Cortex of kidney (tissue), 1 donor: ENCODE measurements around the gene PYGB.
"Not testable (repeated sequence)": the region's sequence is repeated elsewhere in the genome, so short reads cannot be mapped to it uniquely, and the experiment has no call there.

Source experiments
- DNase-seq: peaks from one replicate; lab custom pipeline; 2025; lab: John Stamatoyannopoulos, UW

PYGB gene

DNA sequence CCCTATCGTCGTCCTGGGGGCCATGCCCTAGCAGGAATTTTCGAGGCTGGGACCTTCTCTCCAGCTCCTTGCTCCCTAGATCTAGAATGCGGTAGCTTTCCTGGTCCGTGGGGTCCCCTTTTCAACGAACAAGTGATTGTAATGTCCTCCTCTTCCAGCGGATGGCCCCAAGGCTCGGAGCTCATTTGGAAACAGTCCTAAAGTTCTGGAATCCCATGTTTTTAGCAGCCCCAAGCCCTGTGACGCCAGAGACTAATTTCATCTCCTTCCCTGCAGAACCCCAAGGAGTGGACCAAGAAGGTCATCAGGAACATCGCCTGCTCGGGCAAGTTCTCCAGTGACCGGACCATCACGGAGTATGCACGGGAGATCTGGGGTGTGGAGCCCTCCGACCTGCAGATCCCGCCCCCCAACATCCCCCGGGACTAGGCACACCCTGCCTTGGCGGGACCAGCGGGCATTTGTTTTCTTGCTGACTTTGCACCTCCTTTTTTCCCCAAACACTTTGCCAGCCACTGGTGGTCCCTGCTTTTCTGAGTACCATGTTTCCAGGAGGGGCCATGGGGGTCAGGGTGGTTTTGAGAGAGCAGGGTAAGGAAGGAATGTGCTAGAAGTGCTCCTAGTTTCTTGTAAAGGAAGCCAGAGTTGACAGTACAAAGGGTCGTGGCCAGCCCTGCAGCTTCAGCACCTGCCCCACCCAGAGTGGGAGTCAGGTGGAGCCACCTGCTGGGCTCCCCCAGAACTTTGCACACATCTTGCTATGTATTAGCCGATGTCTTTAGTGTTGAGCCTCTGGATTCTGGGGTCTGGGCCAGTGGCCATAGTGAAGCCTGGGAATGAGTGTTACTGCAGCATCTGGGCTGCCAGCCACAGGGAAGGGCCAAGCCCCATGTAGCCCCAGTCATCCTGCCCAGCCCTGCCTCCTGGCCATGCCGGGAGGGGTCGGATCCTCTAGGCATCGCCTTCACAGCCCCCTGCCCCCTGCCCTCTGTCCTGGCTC, 48.5 kb downstream of the PYGB start:
- no peak for DNase-seq

DNA sequence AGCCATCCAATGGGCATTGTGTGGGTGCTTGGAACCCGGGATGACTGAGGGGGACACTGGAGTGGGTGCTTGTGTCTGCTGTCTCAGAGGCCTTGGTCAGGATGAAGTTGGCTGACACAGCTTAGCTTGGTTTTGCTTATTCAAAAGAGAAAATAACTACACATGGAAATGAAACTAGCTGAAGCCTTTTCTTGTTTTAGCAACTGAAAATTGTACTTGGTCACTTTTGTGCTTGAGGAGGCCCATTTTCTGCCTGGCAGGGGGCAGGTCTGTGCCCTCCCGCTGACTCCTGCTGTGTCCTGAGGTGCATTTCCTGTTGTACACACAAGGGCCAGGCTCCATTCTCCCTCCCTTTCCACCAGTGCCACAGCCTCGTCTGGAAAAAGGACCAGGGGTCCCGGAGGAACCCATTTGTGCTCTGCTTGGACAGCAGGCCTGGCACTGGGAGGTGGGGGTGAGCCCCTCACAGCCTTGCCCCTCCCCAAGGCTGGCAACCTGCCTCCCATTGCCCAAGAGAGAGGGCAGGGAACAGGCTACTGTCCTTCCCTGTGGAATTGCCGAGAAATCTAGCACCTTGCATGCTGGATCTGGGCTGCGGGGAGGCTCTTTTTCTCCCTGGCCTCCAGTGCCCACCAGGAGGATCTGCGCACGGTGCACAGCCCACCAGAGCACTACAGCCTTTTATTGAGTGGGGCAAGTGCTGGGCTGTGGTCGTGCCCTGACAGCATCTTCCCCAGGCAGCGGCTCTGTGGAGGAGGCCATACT, 49.4 kb downstream of the PYGB start:
- DNase-seq = no peak

DNA sequence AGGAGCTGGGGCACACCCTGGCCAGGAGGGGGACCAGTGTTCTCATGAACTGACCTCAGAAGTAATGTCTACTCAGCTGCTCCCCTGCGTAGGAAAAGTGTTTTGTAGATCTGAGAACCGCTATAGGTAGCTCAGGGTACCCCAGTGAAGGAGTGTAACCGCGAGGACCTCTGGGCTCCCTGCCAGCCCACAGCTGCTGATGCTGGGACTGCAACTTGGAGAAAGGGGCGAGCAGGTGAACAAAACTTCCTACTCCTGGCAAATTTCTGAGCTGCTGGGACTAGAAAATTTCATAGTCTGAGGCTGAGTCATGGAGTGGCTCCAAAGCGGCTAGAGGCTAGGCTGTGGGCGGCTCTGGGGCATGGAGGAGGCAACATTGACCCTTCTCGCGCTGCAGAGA, 51.9 kb downstream of the PYGB start:
- no peak for DNase-seq

DNA sequence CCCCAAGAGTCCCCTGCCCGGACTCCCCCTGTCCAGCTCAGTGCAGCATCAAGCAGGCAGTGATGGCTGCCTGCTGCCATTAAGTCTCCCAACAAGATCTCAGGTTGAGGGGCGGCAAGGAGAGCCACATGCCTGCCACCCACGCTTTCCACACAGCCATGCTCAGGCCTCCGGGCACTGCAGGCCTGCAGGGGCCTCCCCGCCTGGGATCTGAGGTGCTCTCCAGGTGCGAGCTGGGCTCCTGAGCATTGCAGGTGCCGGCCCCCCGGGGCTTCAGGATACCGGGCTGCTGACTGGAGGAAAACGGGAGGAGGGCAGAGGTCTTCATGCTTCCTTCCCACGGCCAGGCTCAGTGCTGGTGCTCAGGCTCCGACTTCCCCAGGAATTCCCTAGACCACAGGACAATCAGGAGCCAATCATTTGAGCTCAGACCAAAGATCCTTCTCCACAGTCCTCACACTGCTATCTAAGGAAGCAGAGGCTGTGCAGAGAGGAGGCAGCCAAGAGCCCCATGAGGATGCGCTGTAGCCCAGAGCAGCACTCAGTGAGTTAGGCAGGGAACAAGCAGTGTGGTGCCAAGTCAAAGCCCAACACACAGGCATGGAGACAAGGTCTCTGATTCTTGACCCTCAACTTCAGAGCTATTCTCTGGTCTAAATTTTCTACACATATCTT, 52.7 kb downstream of the PYGB start:
- DNase-seq = no peak

DNA sequence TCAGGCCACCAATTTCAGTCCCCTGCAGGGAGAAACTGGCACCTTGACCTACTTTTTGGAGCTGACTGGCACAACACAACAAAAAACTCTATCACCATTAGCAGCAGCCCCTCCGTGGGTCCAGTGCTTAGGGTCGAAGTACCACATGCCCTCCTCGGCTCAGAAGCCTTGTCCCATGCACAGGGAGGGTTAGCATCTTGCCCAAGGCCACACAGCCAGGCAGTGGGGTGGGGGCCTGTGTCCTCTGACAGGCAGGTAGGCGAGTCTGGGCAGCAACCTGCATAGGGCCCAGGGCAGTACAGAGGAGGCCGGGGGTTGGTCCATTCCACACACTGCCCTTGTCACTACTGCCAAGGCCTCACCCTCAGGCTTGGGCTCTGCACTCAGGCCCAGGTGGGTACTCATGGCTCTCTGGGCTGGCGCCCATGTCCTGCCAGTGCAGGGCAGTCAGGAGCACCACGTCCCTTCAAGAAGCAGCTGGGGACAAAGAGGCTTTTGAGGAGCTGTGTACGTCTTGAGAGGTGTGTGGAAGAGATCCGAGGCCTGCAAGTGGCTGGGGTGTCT, 53.6 kb downstream of the PYGB start:
- DNase-seq = no peak

DNA sequence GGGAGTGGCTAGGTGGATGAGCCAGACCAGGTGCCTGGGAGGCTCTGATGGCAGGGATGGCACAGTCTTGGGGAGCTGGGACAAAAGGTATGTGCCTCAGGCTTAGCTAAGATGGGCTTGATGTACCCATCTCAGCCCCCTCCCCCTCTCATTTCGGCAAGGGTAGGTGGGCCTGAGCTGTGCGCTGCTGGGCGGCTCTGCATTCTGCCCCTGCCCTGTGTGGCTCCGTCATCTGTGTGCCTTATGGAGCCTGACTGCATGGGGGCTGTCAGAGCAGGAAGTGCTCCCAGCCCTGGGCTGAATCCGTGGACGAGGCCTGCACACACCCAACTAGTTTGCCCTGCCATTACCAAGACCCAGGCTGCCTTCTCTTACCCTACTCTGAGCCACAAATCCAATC, 54.7 kb downstream of the PYGB start:
- DNase-seq = no peak

DNA sequence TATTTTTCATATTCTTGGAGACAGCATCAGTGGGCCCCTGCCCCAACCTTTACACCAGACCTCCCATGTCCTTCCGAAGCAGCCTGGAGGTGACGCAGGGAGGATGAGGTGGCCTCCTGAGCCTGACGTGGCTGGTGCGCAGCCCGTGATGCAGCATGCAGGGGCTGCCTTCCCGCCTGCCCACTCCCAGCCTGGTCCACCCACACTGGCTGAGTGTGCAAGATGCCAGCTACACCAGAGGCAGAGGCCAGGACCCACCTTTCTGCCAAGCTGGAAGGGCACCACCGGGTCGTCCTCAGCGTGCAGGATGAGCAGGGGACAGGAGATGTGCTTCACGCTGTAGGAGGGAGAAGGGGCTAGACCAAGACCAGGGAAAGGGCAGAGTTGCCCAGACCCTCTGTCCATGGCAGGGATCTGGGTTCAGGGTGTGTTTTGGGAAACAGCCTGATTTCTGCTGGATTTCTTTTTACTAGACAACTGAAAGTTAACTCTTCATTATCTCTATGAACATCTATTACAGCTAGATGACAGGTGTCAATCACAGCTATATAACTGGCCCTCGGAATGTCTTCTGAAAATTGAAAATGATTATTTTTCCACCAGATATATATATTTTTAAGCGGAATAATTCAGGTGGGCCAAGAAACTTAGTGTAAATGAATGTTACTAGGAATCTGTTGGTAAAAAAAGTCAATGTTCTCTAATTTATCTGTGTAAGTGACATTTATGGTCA, 55.6 kb downstream of the PYGB start:
- DNase-seq = no peak

DNA sequence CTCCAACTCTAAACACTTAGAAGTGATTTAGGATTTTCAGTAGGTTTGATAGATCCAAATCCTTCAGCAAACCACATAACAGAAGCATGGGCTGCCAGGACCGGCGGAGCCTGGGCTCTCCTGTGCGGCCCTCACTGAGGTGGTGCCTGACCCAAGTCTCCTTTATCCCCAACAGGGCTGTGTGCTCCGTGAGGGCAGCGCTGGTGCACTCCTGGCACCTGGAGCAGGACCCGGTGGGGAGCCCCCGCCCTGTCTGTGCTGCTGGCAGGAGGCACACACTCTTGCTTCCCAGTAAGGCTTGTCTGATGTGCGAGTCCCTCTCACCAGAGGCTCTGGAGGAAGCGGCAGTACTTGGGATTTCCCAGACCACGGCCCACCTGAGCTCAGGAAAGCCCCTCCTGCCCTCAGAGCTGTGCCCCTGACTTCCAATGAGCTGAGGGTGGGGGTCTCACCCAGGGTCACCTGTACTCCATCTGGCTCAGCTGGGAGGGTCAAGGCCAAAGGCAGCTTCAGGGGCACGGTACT, 56.2 kb downstream of the PYGB start:
- DNase-seq = no peak

DNA sequence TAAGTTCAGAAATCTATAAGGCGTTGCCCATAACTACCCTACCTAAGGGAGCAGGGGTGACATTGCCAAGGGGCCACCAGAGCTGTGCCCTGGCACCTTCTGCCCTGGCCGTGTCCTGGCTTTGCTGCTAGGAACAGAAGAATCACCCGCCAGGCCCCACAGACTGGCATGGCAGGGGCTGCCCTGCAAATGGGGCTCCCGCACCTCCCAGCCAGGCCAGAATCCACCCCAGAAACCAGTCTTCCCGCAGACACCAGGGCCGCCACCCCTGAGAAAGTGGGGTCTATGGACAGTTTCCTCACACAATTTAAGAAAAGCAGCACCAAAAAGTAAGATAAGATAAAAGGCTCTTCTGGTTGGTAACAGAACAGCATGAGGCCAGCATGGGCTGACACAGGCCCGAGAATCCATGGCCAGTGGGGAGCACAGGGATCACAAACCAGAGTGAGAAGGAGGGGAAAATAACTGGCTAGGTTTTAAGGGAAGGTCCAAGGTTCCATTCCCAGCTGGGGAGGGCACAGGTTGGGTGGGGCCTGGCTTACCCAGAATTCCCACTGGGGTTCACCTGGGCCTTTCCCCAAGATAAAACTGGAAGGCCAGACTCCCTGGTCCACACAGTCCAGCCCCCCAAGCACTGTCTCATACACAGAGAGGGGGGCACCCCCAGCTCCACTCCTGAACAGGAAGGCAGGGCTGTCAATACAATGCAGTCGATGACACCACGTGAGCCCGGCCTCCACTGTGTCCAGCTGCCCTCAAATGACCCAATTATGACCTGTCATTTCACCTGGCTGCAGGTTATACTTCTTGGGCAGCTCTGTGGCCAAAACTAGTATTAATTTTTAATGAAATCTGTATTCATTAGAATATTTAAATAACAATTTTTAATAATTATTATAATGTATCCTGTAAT, 59.4 kb downstream of the PYGB start:
- no peak for DNase-seq

DNA sequence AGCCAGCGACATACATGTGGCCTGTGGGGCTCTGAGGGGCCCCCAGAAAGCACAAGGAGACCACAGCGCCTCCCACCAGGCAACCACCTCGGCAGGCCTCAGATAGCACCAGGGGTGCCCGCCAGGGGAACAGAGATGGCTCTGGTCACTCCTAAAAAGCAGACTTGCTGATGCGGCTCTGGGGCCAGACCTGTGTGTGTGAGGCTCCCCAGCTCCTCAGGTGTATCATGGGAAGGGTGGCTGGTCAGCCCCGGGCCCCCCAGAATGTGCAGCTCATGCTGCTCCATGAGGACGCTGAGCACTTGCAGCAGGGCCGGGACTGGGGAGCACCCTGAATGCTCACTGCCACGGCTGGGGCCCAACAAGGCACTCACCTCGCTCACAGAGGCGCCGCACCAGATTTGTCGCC, 60.2 kb downstream of the PYGB start:
- no peak for DNase-seq

DNA sequence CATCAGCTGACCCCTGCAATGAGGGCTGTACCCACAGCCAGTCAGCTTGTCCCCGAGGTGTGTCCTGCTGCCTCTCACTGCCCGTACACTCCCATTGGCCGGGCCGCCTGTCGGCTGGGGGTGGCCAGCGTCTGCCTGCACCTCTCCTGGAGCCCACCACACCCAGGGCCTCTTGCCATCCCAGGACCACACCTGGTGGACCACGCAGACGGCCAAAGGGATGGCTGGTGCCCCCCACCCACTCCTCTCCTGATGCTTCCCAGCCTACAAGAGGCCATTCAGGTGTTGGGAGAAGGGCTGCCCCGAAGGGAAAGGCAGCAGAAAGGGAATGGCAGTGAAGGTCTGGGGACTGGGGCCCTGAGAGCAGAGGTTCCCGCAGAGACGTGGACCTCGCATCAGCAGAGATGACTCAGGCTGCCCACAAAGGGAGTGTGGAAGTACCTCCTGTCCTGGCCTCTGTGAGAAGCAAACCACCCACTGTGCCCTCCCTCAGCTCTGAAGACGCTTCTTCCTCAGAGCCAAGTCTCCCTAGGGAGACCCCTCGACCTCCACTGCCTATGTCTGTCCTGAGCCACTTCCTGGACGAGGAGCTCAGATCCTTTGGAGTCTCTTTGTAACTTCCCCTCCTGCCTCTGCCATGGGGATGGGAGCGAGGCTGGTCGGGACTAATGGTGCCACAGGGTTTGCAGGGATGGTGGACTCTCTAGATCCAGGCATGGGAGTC, 60.9 kb downstream of the PYGB start:
- DNase-seq = no peak

DNA sequence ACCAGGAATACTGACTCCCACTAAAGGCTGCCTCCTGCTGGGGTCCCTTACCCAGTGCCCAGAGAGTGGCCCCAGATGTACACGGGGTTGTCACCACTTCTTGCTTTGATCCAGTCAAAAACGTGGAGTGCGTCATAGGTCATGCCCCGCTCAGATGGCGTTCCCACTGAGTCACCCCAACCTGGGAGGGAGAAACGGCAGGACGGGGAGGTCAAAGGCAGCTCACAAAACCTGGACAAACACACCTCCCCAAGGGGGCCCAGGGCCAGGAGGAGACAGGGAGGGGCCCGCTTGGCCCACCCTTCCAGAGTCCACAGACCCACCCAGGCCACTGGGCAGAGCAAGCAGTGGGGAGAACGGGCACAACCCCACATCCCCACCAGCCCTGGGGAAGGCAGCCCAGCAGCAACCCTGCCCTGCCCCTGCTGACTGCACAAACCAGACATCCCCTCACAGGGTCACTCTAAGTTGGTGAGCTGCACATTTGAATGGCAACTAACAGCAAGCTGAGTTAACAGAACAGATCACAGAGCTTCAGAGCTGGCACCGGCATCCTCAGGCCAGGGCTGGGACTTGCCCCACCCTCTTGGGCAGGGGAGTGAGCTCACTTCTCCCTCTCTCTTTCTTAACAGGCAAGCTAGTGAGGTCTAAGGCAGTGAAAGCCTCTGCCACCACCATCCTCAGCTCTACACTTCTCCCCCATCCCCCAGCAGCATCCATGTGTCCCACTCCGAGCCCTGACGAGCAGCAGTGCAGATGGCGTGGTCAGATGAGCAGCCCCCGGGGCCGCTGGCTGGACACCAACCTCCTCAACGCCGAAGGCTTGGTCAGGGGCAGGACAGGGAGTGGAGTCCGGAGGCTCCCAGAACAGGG, 61.7 kb downstream of the PYGB start:
- DNase-seq = no peak

DNA sequence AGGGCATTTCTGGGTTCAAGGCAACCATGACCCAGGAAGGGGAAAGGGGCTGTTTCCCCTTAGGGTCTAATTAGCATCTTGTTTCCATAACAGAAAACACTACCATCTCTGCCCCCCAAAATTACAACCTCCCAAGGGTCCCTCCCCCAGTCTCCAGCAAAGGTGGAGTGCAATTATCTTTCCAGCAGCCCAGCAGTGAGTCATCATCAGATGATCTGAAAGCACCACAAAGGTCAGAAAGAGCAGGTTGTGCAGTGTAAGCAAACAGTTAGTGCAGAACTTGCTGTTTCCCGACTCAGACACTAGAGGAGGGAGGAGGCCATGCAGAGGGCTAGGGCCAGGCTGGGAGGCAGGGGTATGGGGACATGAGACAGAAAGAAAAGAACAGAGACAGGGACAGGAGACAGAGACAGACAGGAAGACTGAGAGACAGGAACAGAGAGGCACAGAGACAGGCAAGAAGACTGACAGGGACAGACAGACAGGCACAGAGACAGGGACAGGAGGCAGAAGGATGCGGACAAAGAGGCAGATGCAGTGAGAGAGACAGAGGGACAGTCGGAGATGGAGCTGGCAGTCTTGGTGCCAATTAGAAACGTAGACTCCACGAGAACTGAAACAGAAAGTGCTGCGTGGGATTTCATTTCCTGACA, 62.5 kb downstream of the PYGB start:
- no peak for DNase-seq

DNA sequence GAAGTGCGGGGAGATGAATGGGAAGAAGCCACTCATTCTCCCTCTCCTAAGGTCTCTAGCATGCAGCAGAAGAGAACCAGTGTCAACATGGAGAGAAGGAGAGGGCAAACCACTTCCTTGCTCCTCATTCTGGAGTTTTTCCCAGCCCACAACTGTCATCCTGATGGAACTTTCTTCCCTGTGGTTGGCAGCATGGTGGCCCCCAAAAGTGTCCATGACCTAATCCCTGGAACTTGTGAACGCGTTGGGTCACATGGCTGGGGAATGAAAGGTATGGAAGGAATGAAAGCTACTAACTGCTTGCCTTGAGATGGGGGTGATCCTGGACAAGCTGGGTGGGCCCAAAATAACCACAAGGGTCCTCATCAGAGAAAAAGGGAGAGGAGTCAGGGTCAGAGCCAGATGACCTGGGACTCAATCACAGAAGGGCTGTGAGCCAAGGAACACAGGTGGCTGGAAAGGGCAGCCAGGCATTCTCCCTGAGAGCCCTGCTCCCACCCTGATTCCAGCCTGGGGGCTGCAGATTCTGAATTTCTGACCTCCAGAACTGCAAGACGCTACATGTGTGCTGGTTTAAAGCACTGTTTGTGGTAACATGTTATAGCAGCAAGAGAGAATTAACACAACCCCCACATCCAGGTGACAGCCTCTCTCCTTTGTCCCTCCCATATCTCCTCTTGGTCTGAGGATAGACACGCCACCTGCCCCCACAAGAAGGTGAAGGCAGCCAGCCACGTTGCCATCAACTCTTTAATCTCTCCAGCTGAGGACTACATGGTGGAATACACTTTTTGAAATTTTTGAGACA, 63.2 kb downstream of the PYGB start:
- DNase-seq = no peak

DNA sequence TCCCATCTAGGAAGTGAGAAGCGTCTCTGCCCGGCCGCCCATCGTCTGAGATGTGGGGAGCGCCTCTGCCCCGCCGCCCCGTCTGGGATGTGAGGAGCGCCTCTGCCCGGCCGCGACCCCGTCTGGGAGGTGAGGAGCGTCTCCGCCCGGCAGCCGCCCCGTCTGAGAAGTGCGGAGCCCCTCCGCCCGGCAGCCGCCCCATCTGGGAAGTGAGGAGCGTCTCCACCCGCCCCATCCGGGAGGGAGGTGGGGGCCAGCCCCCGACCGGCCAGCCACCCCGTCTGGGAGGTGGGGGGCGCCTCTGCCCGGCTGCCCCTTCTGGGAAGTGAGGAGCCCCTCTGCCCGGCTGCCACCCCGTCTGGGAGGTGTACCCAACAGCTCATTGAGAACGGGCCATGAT, 64.8 kb downstream of the PYGB start:
- DNase-seq = not testable (repeated sequence)

DNA sequence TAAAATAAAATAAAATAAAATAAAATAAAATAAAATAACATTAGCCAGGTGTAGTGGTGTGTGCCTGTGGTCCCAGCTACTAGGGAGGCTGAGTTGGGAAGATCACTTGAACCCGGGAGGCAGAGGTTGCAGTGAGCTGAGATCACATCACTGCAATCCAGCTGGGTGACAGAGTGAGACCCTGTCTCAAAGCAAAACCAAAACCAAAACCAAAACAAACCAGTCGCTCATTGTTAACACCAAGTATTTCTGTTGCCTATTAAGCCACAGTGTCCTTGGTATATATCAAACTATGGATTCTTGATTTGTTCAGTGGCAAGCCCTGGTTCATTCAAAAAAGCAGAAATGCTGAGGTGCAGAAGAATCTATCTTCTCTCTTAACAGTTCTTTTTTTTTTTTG, 65.7 kb downstream of the PYGB start:
- no peak for DNase-seq
